H54 (cell line): ENCODE measurements around the gene CSMD2.

Experiments
- DNase-seq: peaks from one replicate; pipeline ENCODE4 v3.0.0; 2011; ENCODE audit warnings: low spot score, mixed read lengths; ENCODE audit not compliant: insufficient read length
- FAIRE-seq: peaks from 3 replicates; lab custom pipeline; 2011; peaks lifted over from hg19 to GRCh38; lab: Jason Lieb, UNC
- POLR2A ChIP-seq: IDR thresholded peaks from 2 replicates; pipeline ENCODE4 v1.6.1; 2011; ENCODE audit warnings: low read depth, mild to moderate bottlenecking, low read length

CSMD2 gene

DNA sequence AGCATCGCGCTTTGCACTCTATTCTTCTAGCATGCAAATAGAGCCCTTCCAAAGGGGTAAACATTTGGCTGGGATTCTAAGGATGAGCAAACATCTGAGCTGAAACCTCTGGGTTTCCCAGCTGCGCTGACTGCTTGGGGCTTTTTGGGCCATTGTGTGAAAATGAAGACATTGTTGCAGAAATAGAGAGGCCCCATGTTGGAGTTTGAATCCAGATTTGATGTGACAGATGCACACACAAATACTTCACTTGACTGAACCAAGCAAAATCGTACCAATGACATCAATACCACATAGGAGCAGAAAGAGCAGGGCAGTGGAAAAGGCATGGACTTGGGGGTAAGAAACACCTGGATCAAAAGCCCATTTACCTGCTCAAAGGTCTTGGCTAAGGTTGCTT lies 445.7 kb downstream of the CSMD2 start:
- FAIRE-seq (no peak), DNase-seq (no peak)
- no peak for TF ChIP-seq POLR2A

- DNase-seq (no peak), FAIRE-seq (no peak)
- TF ChIP-seq POLR2A = no peak
These were observed 446.8 kb downstream of the CSMD2 start for GRCh38 chr1:33718186-33718585.

DNA sequence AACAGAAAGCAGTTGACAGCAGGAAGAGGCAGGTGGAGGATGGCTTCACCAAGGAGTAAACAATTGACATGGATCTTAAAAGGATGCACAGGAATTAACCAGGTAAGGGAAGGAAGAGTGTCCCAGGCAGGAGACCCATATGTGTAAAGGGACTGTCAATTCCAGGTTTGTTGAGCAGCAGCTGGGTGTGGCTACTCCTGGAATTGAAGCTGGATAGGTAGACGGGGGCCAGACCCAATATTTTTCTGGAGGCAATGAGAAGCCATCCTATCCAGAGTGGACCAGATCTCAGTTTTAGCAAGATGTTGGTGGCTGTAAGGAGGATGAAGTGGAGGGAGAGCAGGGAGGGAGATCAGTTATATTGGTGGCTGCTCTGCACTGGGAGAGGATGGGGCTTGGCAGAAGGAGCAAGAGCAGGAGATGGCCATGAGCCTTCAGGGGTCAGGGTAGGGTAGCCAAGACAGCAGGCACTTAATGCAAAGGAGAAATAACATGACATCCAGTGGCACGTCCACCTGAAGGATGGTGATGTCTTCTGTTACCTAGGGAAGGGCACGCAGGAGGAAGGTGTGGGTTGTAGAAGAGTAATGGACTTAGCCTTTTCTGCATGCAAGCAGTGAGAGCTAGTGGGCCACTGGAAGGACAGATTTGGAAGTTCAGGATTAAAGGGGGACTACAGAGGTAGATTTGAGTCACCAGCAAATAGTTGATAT lies 447.9 kb downstream of the CSMD2 start:
- no peak for DNase-seq
- no peak for TF ChIP-seq POLR2A
- no peak for FAIRE-seq

DNA sequence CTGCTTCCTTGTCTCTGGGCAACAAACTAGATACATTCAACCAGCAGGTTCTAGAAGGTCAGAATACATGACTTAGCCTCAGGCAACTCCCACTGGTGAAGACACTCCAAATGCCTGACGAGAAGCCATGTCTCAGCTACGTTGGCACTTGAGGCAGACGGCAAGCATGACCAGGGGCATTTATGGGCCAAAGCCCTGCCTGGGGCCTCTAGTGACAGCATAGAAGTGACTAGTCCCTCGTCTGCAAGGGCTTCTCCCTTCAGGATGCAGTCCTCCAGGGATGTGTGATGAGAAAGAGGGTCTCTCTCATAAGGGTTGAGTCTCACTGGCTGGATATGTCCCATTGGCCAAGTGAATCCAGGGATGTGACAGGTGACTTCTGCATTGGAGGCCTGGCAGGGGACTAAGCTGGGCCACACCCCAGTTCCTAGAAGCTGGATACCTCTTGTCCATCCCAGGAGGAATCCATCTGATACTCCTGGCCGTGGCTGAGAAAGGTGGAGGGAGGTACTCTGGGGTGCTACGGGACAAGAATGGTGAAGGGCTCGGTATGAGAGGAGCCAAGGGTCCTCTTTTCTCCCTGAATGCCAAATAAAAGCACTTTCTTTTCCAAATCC lies 449.7 kb downstream of the CSMD2 start:
- TF ChIP-seq POLR2A = no peak
- no peak for FAIRE-seq

DNA sequence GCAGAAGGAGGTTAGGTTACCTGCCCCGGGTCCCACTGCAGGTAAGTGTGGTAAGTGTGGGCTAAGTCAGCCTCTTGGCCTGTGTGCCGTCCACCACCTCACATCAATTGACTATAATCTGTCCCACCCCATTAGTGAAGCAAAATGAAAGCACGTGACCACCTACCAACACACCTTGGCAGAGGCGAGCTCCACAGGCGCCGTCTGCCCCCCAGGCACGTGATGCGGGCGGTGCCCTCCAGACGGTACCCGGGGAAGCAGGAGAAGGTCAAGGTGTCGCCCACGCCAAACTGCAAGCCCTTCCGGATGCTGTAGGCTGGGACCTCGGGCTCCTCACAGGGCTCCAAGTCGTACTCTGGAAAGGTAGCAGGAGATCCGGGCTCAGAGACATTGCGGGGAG lies 450.6 kb downstream of the CSMD2 start:
- TF ChIP-seq POLR2A = no peak
- FAIRE-seq (no peak), DNase-seq (no peak)

More for the DNA sequence above, 449.7 kb downstream of the CSMD2 start:
- no peak for DNase-seq

GRCh38 chr1:33713058-33713877 lies 451.8 kb downstream of the CSMD2 start:
- no peak for DNase-seq
- FAIRE-seq = no peak
- no peak for TF ChIP-seq POLR2A

DNA sequence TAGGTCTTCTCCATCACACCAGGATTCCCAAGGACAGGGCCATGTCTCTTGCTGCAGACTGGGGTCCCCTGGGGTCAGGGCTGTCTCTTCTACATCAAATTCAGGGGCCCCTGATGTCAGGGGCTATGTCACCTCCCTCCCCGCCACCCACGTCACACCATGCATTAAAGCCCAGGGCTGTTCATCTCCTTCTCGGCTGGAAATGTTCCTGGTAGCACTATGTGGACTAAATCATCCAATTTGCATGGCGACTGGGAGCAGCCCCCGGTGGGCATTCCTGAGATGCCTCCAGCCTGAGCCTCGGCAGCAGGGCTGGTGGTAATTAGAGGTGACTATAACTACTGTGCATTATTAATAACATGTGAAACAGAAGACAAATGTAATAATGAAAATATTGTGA lies 452.8 kb downstream of the CSMD2 start:
- no peak for TF ChIP-seq POLR2A
- DNase-seq = no peak
- FAIRE-seq = no peak

DNA sequence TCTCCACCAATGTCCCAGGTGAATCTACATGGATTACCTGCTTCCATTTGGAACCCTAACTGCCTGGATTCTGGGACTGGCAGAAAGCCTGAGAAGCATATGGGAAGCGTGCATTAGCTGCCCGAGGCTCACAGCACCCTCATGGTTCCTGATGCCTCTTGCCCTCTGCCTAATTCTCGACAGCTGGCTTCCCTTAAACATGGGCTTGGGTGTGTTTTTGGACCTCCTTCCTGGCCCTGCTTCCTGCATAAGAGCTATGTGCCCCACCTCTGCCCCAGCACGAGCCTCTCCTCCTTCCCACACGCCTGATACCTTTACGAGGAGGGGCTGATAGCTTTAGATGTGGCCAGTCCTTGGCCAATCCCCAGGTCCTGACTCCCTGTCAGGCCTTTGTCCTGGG lies 453.5 kb downstream of the CSMD2 start:
- no peak for TF ChIP-seq POLR2A
- no peak for DNase-seq
- no peak for FAIRE-seq

GRCh38 chr1:33710967-33711366 lies 454.1 kb downstream of the CSMD2 start:
- no peak for FAIRE-seq
- DNase-seq = no peak
- no peak for TF ChIP-seq POLR2A

GRCh38 chr1:33709783-33710718 lies 455.0 kb downstream of the CSMD2 start:
- no peak for TF ChIP-seq POLR2A
- FAIRE-seq = no peak
- peak; percentile 19 for DNase-seq

DNA sequence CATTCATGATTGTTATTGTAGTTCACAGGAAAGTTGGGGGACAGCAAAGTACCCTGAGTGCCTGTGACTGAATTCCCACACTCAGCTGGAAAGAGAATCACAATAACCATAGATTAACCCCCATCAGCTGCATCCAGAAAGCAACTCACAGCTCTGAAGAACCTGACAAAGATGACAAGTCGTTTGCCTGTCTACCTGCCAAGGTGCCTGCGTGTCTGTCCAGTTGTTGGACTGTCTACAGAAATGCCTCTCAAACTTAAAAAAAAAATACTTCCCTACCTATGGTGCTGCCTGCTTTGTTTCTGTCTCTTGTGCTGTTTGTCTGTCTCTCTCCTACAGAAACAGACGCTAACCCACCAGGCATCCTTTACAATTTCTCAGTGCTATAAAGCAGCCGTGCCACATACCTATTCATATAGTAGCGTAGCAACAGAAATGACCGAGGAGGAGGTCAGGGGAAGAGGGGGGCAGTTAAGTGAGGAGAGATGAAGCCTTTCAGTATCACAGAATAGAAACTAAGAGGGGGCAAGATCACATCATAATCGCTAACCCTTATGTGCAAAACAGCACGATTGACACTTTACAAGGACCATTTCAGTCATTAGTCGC lies 455.8 kb downstream of the CSMD2 start:
- no peak for TF ChIP-seq POLR2A
- DNase-seq = no peak
- FAIRE-seq = no peak

GRCh38 chr1:33706634-33707255 lies 458.3 kb downstream of the CSMD2 start:
- DNase-seq = no peak
- no peak for TF ChIP-seq POLR2A
- FAIRE-seq = no peak

DNA sequence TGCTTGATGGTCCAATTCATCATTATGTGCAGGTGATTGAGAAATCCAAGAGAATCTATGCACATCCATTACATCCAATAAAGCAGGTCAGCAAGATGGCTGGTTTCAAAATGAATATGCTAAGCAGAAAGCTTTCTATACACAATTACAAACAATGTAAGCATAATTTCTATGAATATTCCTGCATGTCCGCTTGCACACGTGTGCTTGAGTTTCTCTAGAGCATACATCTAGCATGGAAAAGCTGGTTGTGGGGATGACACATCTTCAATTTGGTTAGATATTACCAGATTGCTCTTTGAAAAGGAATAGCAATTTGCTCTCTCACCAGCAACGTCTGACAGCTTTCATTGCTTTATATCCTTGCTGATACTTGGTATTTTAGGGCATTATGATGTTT lies 461.6 kb downstream of the CSMD2 start:
- DNase-seq = no peak
- no peak for TF ChIP-seq POLR2A
- FAIRE-seq = no peak
